ENCODE data around the gene GPX7. TPM values are rescaled to one million over a fixed set of nuclear protein-coding genes. Genes with fewer than 3 reads are reported as not detected.

Gene GPX7
- total RNA-seq, 1 donor, result 73.5 TPM

DNA sequence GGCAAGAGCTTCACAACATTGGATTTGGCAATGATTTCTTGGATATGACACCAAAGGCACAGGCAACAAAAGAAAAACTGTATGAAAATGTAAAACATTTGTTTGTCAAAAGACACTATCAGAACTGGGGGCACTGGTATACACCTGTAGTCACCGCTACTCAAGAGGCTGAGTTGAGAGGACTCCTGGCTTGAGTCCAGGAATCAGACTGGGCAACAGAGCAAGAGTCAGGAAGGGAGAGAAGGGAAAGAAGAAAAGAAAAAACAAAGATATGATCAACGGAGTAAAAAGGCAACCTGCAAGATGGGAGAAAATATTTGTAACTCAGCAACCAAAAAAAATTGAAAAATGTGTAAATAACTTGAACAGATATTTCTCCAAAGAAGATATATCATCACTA lies 43.2 kb upstream of the GPX7 start:
- TF ChIP-seq, protein P1, sequence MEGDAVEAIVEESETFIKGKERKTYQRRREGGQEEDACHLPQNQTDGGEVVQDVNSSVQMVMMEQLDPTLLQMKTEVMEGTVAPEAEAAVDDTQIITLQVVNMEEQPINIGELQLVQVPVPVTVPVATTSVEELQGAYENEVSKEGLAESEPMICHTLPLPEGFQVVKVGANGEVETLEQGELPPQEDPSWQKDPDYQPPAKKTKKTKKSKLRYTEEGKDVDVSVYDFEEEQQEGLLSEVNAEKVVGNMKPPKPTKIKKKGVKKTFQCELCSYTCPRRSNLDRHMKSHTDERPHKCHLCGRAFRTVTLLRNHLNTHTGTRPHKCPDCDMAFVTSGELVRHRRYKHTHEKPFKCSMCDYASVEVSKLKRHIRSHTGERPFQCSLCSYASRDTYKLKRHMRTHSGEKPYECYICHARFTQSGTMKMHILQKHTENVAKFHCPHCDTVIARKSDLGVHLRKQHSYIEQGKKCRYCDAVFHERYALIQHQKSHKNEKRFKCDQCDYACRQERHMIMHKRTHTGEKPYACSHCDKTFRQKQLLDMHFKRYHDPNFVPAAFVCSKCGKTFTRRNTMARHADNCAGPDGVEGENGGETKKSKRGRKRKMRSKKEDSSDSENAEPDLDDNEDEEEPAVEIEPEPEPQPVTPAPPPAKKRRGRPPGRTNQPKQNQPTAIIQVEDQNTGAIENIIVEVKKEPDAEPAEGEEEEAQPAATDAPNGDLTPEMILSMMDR (IDR thresholded peaks at IDR 0.05; ENCODE audit: extremely low read depth, low read depth, low read length), result no peak
- H3K27ac ChIP-seq (ENCODE audit: low read depth, low read length), result no peak overlapping the region
- H3K79me2 ChIP-seq (ENCODE audit: insufficient read depth, low read length), result no peaks in the 10 kb centered on the region

DNA sequence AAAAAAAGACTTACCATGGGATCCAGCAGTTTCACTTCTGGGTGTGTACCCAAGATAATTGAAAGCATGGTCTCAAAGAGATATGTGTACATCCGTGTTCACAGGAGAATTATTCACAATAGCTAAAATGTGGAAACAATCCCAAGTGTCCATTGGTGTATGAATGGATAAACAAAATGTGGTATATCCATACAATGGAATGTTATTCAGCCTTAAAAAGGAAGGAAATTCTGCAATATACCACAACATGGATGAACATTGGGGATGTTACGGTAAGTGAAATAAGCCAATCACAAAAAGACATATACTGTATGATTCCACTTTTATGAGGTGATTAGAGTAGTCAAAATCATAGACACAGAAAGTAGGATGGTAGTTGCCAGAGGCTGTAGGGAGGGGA lies 42.3 kb upstream of the GPX7 start:
- TF ChIP-seq, protein P1 (IDR thresholded peaks at IDR 0.05; ENCODE audit: extremely low read depth, low read depth, low read length), result no peak
- H3K36me3 ChIP-seq (ENCODE audit: insufficient read depth, low read length), result no peaks in the 10 kb centered on the region
- H2AFZ ChIP-seq (ENCODE audit: low read length), result no peak overlapping the region
- H3K27me3 ChIP-seq (ENCODE audit: insufficient read depth, low read length), result no peaks in the 10 kb centered on the region
- no peak overlapping the region for H3K4me2 ChIP-seq (ENCODE audit: insufficient read depth, low read length)
- no peaks in the 10 kb centered on the region for H3K9me3 ChIP-seq (ENCODE audit: low read depth, low read length)
- H4K20me1 ChIP-seq (ENCODE audit: insufficient read depth, low read length), result no peaks in the 10 kb centered on the region
- no peak for DNase-seq (ENCODE audit: insufficient read length, low spot score, missing footprints)
- no peaks in the 10 kb centered on the region for H3K79me2 ChIP-seq (ENCODE audit: insufficient read depth, low read length)
- H3K4me1 ChIP-seq (ENCODE audit: insufficient read depth, low read length), result no peaks in the 10 kb centered on the region
- no peak overlapping the region for H3K27ac ChIP-seq (ENCODE audit: low read depth, low read length)
- no peak overlapping the region for H3K4me3 ChIP-seq (ENCODE audit: insufficient read depth, low read length)

More for the DNA sequence above, 43.2 kb upstream of the GPX7 start:
- no peaks in the 10 kb centered on the region for H4K20me1 ChIP-seq (ENCODE audit: insufficient read depth, low read length)
- H3K4me2 ChIP-seq (ENCODE audit: insufficient read depth, low read length), result no peak overlapping the region
- H3K36me3 ChIP-seq (ENCODE audit: insufficient read depth, low read length), result no peaks in the 10 kb centered on the region
- no peak overlapping the region for H2AFZ ChIP-seq (ENCODE audit: low read length)
- H3K27me3 ChIP-seq (ENCODE audit: insufficient read depth, low read length), result no peaks in the 10 kb centered on the region
- no peak for DNase-seq (ENCODE audit: insufficient read length, low spot score, missing footprints)
- H3K9me3 ChIP-seq (ENCODE audit: low read depth, low read length), result no peaks in the 10 kb centered on the region
- H3K4me1 ChIP-seq (ENCODE audit: insufficient read depth, low read length), result peaks cover 4% of the 10 kb centered on the region
- H3K4me3 ChIP-seq (ENCODE audit: insufficient read depth, low read length), result no peak overlapping the region

DNA sequence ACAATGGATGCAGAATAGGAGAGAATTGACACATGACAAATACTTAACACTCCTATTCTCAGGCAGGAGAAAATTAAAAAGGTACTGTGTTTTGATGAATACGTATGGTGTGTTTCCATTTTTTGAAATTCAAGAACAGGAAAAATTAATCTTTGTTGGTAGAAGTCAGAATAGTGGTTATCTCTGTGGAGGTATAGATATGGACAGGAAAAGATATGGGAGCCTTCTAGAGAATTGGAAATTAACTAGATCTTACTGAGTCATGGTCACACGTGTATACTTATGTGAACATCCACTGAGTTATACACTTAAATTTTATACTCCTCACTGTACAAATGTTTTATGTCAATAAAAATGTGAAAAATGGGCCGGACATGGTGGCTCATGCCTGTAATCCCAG lies 39.4 kb upstream of the GPX7 start:
- DNase-seq (ENCODE audit: insufficient read length, low spot score, missing footprints), result no peak
- H3K4me3 ChIP-seq (ENCODE audit: insufficient read depth, low read length), result no peak overlapping the region
- no peaks in the 10 kb centered on the region for H3K27me3 ChIP-seq (ENCODE audit: insufficient read depth, low read length)
- H3K36me3 ChIP-seq (ENCODE audit: insufficient read depth, low read length), result no peaks in the 10 kb centered on the region
- no peaks in the 10 kb centered on the region for H4K20me1 ChIP-seq (ENCODE audit: insufficient read depth, low read length)
- no peak overlapping the region for H3K27ac ChIP-seq (ENCODE audit: low read depth, low read length)
- no peak overlapping the region for H2AFZ ChIP-seq (ENCODE audit: low read length)
- no peaks in the 10 kb centered on the region for H3K9me3 ChIP-seq (ENCODE audit: low read depth, low read length)
- no peaks in the 10 kb centered on the region for H3K79me2 ChIP-seq (ENCODE audit: insufficient read depth, low read length)
- TF ChIP-seq, protein P1 (IDR thresholded peaks at IDR 0.05; ENCODE audit: extremely low read depth, low read depth, low read length), result no peak
- H3K4me1 ChIP-seq (ENCODE audit: insufficient read depth, low read length), result no peaks in the 10 kb centered on the region
- no peak overlapping the region for H3K4me2 ChIP-seq (ENCODE audit: insufficient read depth, low read length)

DNA sequence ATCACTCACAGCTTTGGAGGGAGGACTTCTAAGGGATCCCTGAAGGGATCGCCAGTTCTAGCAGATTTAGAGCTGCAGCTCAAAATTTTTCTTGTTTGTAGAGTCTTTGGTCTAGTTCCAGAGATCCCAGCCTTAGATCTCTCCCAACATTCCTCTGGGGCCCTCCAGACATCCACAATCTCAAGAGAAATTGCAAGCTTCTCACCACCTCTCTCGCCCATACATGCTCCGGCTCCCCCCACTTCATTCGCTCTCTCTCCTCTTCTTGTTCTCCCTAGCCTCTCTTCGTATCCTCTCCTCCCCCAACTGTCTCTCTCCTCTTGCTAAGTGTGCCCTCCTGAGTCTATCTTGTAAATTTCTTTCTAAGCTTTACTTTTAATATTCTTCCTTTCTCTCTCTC lies 34.2 kb upstream of the GPX7 start:
- H3K27me3 ChIP-seq (ENCODE audit: insufficient read depth, low read length), result no peaks in the 10 kb centered on the region
- no peaks in the 10 kb centered on the region for H4K20me1 ChIP-seq (ENCODE audit: insufficient read depth, low read length)
- peak overlapping the region; percentile 25 for H2AFZ ChIP-seq (ENCODE audit: low read length)
- H3K4me2 ChIP-seq (ENCODE audit: insufficient read depth, low read length), result peak overlapping the region; percentile 49
- H3K9me3 ChIP-seq (ENCODE audit: low read depth, low read length), result no peaks in the 10 kb centered on the region
- no peak overlapping the region for H3K4me3 ChIP-seq (ENCODE audit: insufficient read depth, low read length)
- H3K36me3 ChIP-seq (ENCODE audit: insufficient read depth, low read length), result no peaks in the 10 kb centered on the region
- peak; percentile 59 for DNase-seq (ENCODE audit: insufficient read length, low spot score, missing footprints)
- H3K27ac ChIP-seq (ENCODE audit: low read depth, low read length), result no peak overlapping the region
- no peaks in the 10 kb centered on the region for H3K79me2 ChIP-seq (ENCODE audit: insufficient read depth, low read length)
- TF ChIP-seq, protein P1 (IDR thresholded peaks at IDR 0.05; ENCODE audit: extremely low read depth, low read depth, low read length), result no peak
- H3K4me1 ChIP-seq (ENCODE audit: insufficient read depth, low read length), result no peaks in the 10 kb centered on the region

Data from osteoblast (primary cell).